IMR-90 (cell line): ENCODE data around the gene IL18. TPM values are rescaled to one million over a fixed set of nuclear protein-coding genes. Genes with fewer than 3 reads are reported as not detected.

ENCODE experiments used
- ATAC-seq: fragments of 200-7000 bp; cut with Tn5 transposase; 2 replicates; pipeline ENCODE4 v1.9.1; 2020; ENCODE audit warnings: low read depth, mild to moderate bottlenecking, moderate library complexity
- BruUV-seq: library from RNA; stranded (reverse); fragments of 400-500 nt; replicated peaks from 2 replicates; lab custom pipeline; 2021; lab: Mats Ljungman, UMichigan
- CTCF ChIA-PET: fragments of 300-600 bp; formaldehyde crosslinking; extraction: SDS; loops from one replicate; lab custom pipeline; 2021; ENCODE audit warnings: antibody characterized with exemption; lab: Yijun Ruan, JAX
- POLR2A ChIA-PET: fragments of 300-600 bp; sonication (Branson Sonifier 250); formaldehyde crosslinking; loops from one replicate; lab custom pipeline; 2022; ENCODE audit warnings: antibody characterized with exemption; ENCODE audit not compliant: unreplicated experiment; lab: Charles Lee
- DNase-seq: peaks from one replicate; pipeline ENCODE4 v3.0.0; 2013
- H2AFZ ChIP-seq: replicated peaks from 2 replicates; pipeline ENCODE3; 2013; ENCODE audit warnings: low read length, mild to moderate bottlenecking; ENCODE audit not compliant: poor library complexity
- H2AK5ac ChIP-seq: 2 replicates; pipeline ENCODE4 v1.6.1; 2013; ENCODE audit warnings: low read depth, low read length, inconsistent platforms
- H2AK9ac ChIP-seq: replicated peaks from 2 replicates; pipeline ENCODE3; 2013; ENCODE audit warnings: mild to moderate bottlenecking, low read depth, low read length, moderate library complexity; ENCODE audit not compliant: poor library complexity
- H2BK120ac ChIP-seq: 2 replicates; pipeline ENCODE4 v1.6.1; 2013; ENCODE audit warnings: low read depth, low read length, inconsistent platforms
- H2BK15ac ChIP-seq: 3 replicates; pipeline ENCODE4 v1.6.1; 2013; ENCODE audit warnings: low read depth, low read length, inconsistent platforms
- H2BK20ac ChIP-seq: 2 replicates; pipeline ENCODE4 v1.6.1; 2013; ENCODE audit warnings: low read depth, mild to moderate bottlenecking, inconsistent platforms, low read length, moderate library complexity
- H2BK5ac ChIP-seq: 2 replicates; pipeline ENCODE4 v1.6.1; 2013; ENCODE audit warnings: mild to moderate bottlenecking, low read depth, low read length, inconsistent platforms; ENCODE audit not compliant: poor library complexity, severe bottlenecking
- H3K14ac ChIP-seq: replicated peaks from 2 replicates; pipeline ENCODE4 v1.6.1; 2013; ENCODE audit warnings: low read depth, low read length, inconsistent platforms
- H3K18ac ChIP-seq: 2 replicates; pipeline ENCODE4 v1.6.1; 2013; ENCODE audit warnings: low read depth, low read length, control low read depth
- H3K23ac ChIP-seq: 2 replicates; pipeline ENCODE4 v1.6.1; 2013; ENCODE audit warnings: low read depth, low read length, inconsistent platforms
- H3K27ac ChIP-seq: 2 replicates; pipeline ENCODE4 v1.5.1; 2013; ENCODE audit warnings: mild to moderate bottlenecking, control low read depth, low read length; ENCODE audit not compliant: insufficient read depth
- H3K27me3 ChIP-seq: 2 replicates; pipeline ENCODE4 v1.6.1; 2013; ENCODE audit warnings: low read length; ENCODE audit not compliant: control insufficient read depth, insufficient read depth
- H3K36me3 ChIP-seq: 2 replicates; pipeline ENCODE4 v1.6.1; 2013; ENCODE audit warnings: low read length, mixed read lengths; ENCODE audit not compliant: control insufficient read depth, insufficient read depth
- H3K4ac ChIP-seq: 2 replicates; pipeline ENCODE4 v1.6.1; 2013; ENCODE audit warnings: low read depth, low read length, inconsistent platforms
- H3K4me1 ChIP-seq: 2 replicates; pipeline ENCODE4 v1.6.1; 2013; ENCODE audit warnings: low read length, mixed read lengths; ENCODE audit not compliant: control insufficient read depth, insufficient read depth
- H3K4me2 ChIP-seq: 2 replicates; pipeline ENCODE4 v1.6.1; 2013; ENCODE audit warnings: low read depth, mild to moderate bottlenecking, control low read depth, low read length, moderate library complexity
- H3K4me3 ChIP-seq: 2 replicates; pipeline ENCODE4 v1.5.1; 2013; ENCODE audit warnings: low read depth, mild to moderate bottlenecking, control low read depth, low read length, moderate library complexity; ENCODE audit not compliant: insufficient read depth
- H3K56ac ChIP-seq: 2 replicates; pipeline ENCODE4 v1.6.1; 2013; ENCODE audit warnings: low read length, inconsistent platforms; ENCODE audit not compliant: insufficient read depth; ENCODE audit errors: extremely low read depth
- H3K79me1 ChIP-seq, 2 experiments: 2 replicates each; pipeline ENCODE4 v1.6.1; 2013; ENCODE audit warnings: low read length in 2 of 2, inconsistent platforms in 1 of 2, low read depth in 1 of 2
- H3K9ac ChIP-seq: 2 replicates; pipeline ENCODE4 v1.6.1; 2013; ENCODE audit warnings: low read depth, low read length, control low read depth
- H3K9me1 ChIP-seq: 2 replicates; pipeline ENCODE4 v1.6.1; 2013; ENCODE audit warnings: low read length, inconsistent platforms; ENCODE audit not compliant: insufficient read depth
- H3K9me3 ChIP-seq: 2 replicates; pipeline ENCODE4 v1.6.1; 2013; ENCODE audit warnings: low read length; ENCODE audit not compliant: control insufficient read depth, insufficient read depth
- H4K20me1 ChIP-seq: 2 replicates; pipeline ENCODE4 v1.6.1; 2013; ENCODE audit warnings: low read length, inconsistent platforms; ENCODE audit not compliant: insufficient read depth
- H4K5ac ChIP-seq: 2 replicates; pipeline ENCODE4 v1.6.1; 2013; ENCODE audit warnings: mild to moderate bottlenecking, low read depth, low read length, control low read depth
- H4K8ac ChIP-seq, 2 experiments: 2 replicates each; pipeline ENCODE4 v1.6.1; 2013; ENCODE audit warnings: low read depth in 2 of 2, low read length in 2 of 2, control low read depth in 1 of 2, inconsistent platforms in 1 of 2
- H4K91ac ChIP-seq: 2 replicates; pipeline ENCODE4 v1.6.1; 2013; ENCODE audit warnings: low read depth, low read length, inconsistent platforms; ENCODE audit not compliant: insufficient read depth
- BHLHE40 ChIP-seq: fragments of 150-350 bp; IDR thresholded peaks from 2 replicates; pipeline ENCODE4 v1.6.1; 2016; ENCODE audit warnings: mild to moderate bottlenecking, low read depth, low read length
- CEBPB ChIP-seq: IDR thresholded peaks from 2 replicates; pipeline ENCODE4 v1.6.1; 2012; ENCODE audit warnings: low read depth, low read length, improper control_type of control experiment
- CHD1 ChIP-seq: IDR thresholded peaks from 2 replicates; pipeline ENCODE4 v1.6.1; 2012; ENCODE audit warnings: low read depth, low read length, improper control_type of control experiment
- FOS ChIP-seq: fragments of 150-350 bp; IDR thresholded peaks from 2 replicates; pipeline ENCODE4 v1.6.1; 2016; ENCODE audit warnings: low read depth, low read length
- NFE2L2 ChIP-seq: fragments of 150-350 bp; IDR thresholded peaks from 2 replicates; pipeline ENCODE4 v1.6.1; 2016; ENCODE audit warnings: low read depth, mild to moderate bottlenecking, low read length
- POLR2A ChIP-seq: IDR thresholded peaks from 2 replicates; pipeline ENCODE4 v1.6.1; 2012; ENCODE audit warnings: mild to moderate bottlenecking, low read depth, low read length
- SMC3 ChIP-seq: fragments of 150-350 bp; IDR thresholded peaks from 2 replicates; pipeline ENCODE4 v1.6.1; 2016; ENCODE audit warnings: low read depth, mild to moderate bottlenecking, antibody characterized with exemption, low read length, moderate library complexity
- dilution Hi-C: fragments of 300-500 bp; cut with HindIII; formaldehyde crosslinking; loops from one replicate; pipeline ENCODE4 v1.14.3; 2018; ENCODE audit warnings: low sequenced_read_pairs; ENCODE audit not compliant: unreplicated experiment
- in situ Hi-C: fragments of 300-500 bp; cut with MboI; formaldehyde crosslinking; loops from 3 replicates; pipeline ENCODE4 v1.14.3; 2019; ENCODE audit warnings: low sequenced_read_pairs, inconsistent platforms, mixed read lengths
- intact Hi-C: fragments of 100-400 bp; cut with micrococcal nuclease; formaldehyde crosslinking; loops from 2 replicates; pipeline ENCODE4 v1.10.0; 2022
- polyA plus RNA-seq, 3 experiments: library from polyadenylated mRNA; depleted of rRNA; stranded (reverse); fragments of >200 nt; gene quantifications; 2 replicates each; pipeline ENCODE4 v1.2.3, GENCODE V29; 2012; ENCODE audit warnings: low replicate concordance in 1 of 3
- total RNA-seq: library from RNA; depleted of rRNA; stranded (reverse); fragments of >200 nt; gene quantifications from 2 replicates; pipeline ENCODE4 v1.2.3, GENCODE V29; 2012
- TF ChIP-seq, protein P1 (sequence below): fragments of 150-350 bp; IDR thresholded peaks from 2 replicates; pipeline ENCODE4 v1.6.1; 2016; ENCODE audit warnings: low read depth, mild to moderate bottlenecking, low read length, moderate library complexity, borderline replicate concordance
- TF ChIP-seq, protein P2 (sequence below): conservative IDR thresholded peaks from 2 replicates; pipeline ENCODE4 v1.5.1; 2012; ENCODE audit warnings: mild to moderate bottlenecking, low read depth, low read length, improper control_type of control experiment

IL18 gene
- total and polyA plus RNA-seq, 2 of the 4 experiments (the other 2 are of a cell fraction): 0.54 to 0.96 TPM

DNA sequence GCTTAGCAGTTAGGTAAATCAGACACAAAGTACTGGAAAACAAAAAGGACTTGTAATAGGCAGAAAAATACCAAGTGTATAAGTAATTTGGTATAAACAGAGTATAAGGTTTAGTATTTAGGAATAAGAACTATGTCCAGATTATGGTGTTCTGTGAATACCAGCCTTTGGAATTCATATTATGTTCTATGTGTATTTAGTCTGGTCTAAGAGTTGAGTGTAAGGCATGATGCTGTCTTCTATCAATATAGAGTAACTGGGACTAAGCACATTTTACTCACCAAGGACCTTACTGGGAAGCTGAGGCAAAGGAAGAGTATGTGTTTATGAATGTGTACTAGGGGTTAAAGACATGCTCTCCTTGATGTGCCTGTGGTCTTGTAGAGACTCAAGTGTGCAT lies 67.7 kb downstream of the IL18 start:
- Histone ChIP-seq H2BK15ac (0 out of 3 replicates have a peak overlapping the region, but pooled peaks have one; percentile 43), H4K91ac (peak overlapping the region; percentile 57; the same call in 1 of the 2 replicates), H3K14ac (no peak overlapping the region), H2BK120ac (peak overlapping the region; percentile 82; the same call in 1 of the 2 replicates), H2BK20ac (0 out of 2 replicates have a peak overlapping the region, but pooled peaks have one; percentile 12), H3K56ac (peak overlapping the region; percentile 29; the same call in 1 of the 2 replicates), H3K4ac (peak overlapping the region; percentile 90; the same call in 1 of the 2 replicates), H4K8ac (peak overlapping the region in 1 of 2 experiments; percentile 53; a peak in 2 of 4 replicates), H3K9me3 (no peaks in the 10 kb centered on the region), H3K79me1 (peaks cover 22 to 33% of the 10 kb centered on the region in 2 experiments; a peak in 3 of 4 replicates), H3K36me3 (peaks cover 19% of the 10 kb centered on the region), H4K5ac (peak overlapping the region; percentile 6; the same call in 1 of the 2 replicates), H2AK5ac (no peak overlapping the region), H3K4me2 (peak overlapping the region; percentile 7; the same call in 1 of the 2 replicates), H3K23ac (no peak overlapping the region), H3K9ac (no peak overlapping the region), H4K20me1 (no peaks in the 10 kb centered on the region), H3K18ac (peak overlapping the region; percentile 98; the same call in 1 of the 2 replicates), H2AK9ac (no peak overlapping the region), H2BK5ac (peak overlapping the region; percentile 94), H3K27me3 (no peaks in the 10 kb centered on the region), H3K27ac (peak overlapping the region; percentile 38; the same call in 1 of the 2 replicates), H3K4me1 (peaks cover 21% of the 10 kb centered on the region), H3K9me1 (peaks cover 15% of the 10 kb centered on the region; the same call in 1 of the 2 replicates), H2AFZ (no peak overlapping the region), H3K4me3 (no peak overlapping the region)
- TF ChIP-seq NFE2L2 (no peak), CHD1 (no peak), SMC3 (no peak), FOS (peak; percentile 41; the same call in 1 of the 2 replicates), POLR2A (no peak), CEBPB (no peak), BHLHE40 (0 out of 2 replicates have a peak, but pooled peaks have one; percentile 21)
- TF ChIP-seq, protein P1, sequence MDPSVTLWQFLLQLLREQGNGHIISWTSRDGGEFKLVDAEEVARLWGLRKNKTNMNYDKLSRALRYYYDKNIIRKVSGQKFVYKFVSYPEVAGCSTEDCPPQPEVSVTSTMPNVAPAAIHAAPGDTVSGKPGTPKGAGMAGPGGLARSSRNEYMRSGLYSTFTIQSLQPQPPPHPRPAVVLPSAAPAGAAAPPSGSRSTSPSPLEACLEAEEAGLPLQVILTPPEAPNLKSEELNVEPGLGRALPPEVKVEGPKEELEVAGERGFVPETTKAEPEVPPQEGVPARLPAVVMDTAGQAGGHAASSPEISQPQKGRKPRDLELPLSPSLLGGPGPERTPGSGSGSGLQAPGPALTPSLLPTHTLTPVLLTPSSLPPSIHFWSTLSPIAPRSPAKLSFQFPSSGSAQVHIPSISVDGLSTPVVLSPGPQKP: no peak
- TF ChIP-seq, protein P2, sequence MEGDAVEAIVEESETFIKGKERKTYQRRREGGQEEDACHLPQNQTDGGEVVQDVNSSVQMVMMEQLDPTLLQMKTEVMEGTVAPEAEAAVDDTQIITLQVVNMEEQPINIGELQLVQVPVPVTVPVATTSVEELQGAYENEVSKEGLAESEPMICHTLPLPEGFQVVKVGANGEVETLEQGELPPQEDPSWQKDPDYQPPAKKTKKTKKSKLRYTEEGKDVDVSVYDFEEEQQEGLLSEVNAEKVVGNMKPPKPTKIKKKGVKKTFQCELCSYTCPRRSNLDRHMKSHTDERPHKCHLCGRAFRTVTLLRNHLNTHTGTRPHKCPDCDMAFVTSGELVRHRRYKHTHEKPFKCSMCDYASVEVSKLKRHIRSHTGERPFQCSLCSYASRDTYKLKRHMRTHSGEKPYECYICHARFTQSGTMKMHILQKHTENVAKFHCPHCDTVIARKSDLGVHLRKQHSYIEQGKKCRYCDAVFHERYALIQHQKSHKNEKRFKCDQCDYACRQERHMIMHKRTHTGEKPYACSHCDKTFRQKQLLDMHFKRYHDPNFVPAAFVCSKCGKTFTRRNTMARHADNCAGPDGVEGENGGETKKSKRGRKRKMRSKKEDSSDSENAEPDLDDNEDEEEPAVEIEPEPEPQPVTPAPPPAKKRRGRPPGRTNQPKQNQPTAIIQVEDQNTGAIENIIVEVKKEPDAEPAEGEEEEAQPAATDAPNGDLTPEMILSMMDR: no peak
- ATAC-seq (peak; percentile 83), DNase-seq (peak; percentile 81)
- dilution Hi-C loops (no loop called here), intact Hi-C loops (no loop called here), in situ Hi-C loops (no loop called here)
- BruUV-seq: no TSS peak
- POLR2A ChIA-PET: no interaction called here
- CTCF ChIA-PET: interaction anchor here (1.2 kb wide), 1 partner anchor 79 kb away, joined by 4 read pairs; the partner anchor contains the start of gene BCO2
